ENCODE results near the gene GSKIP. TPM values are rescaled to one million over a fixed set of nuclear protein-coding genes. Genes with fewer than 3 reads are reported as not detected.
"Not testable (repeated sequence)": the region's sequence is repeated elsewhere in the genome, so short reads cannot be mapped to it uniquely, and the experiment has no call there.

The GSKIP gene
- 16.4 TPM for total RNA-seq

GRCh38 chr14:96362965-96363750, at the start of gene GSKIP, which contains the start of gene ATG2B:
GSKIP (plus strand) TSS chr14:96363526; CDS start chr14:96382248, 18,722 bp downstream.
ATG2B (minus strand) TSS chr14:96363341; CDS start chr14:96362976, 365 bp downstream.
- intact Hi-C loops (cut with DNase I) = no loop called here
- peak; percentile 99 for ATAC-seq
- DNase-seq (ENCODE audit: low spot score) = peak; percentile 97

- ATAC-seq (no peak), DNase-seq (ENCODE audit: low spot score) (no peak)
- intact Hi-C loops (cut with DNase I) = no loop called here
Measured at GRCh38 chr14:96316087-96316486, 47.2 kb upstream of the GSKIP start.

DNA sequence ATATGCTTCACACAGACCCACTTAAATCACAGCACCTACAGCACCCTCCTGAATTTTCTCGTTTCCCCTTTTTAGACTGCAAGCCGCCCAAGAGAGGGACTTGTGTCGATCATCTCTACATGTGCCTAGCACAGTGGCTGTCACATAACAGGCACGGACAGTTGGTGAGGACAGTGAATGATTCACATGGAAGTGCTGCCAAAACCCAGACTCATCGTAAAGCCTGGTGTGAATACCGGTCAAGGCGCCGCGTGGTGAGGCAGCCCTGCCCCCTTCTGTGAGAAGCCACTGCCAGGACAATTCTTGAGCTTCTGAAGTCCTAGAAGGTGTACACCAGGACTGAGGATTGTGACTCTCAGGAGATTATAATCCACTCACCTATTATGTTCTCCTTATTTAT, 44.5 kb upstream of the GSKIP start:
- no peak for ATAC-seq
- DNase-seq (ENCODE audit: low spot score) = no peak
- intact Hi-C loops (cut with DNase I) = no loop called here

DNA sequence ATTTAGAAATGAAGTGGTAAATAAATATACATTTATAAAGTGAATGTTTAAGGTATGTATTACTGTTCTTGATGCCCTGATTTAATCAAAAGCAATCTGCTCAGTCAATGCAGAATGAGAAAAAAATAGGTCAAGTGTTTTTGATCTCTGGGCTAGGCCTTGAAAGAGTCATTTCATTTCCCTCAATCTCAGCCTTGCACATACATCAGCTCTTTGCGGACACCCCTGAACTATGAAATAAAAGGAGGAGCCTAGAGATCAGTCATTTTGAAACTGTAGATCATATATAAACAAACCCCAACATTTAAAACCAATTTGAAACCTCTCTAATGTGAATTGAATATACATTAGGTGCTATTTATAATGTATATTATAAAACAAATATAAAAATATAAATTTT, 42.7 kb upstream of the GSKIP start:
- DNase-seq (ENCODE audit: low spot score) = no peak
- intact Hi-C loops (cut with DNase I) = no loop called here
- no peak for ATAC-seq

- intact Hi-C loops (cut with DNase I) = no loop called here
- ATAC-seq = no peak
Measured at GRCh38 chr14:96324219-96324618, 39.1 kb upstream of the GSKIP start.

DNA sequence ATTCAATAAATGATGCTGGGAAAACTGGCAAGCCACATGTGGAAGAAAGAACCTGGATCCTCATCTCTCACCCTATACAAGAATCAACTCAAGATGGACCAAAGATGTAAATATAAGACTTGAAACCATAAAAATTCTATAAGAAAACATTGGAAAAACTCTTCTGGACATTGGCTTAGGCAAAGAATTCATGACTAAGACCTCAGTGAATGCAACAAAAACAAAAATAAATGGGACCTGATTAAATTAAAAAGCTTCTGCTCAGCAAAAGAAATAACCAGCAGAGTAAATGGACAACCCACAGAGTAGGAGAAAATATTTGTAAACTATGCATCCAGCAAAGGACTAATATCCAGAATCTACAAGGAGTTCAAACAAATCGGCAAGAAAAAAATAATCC, 24.8 kb upstream of the GSKIP start:
- DNase-seq (ENCODE audit: low spot score) (no peak), ATAC-seq (no peak)
- intact Hi-C loops (cut with DNase I) = no loop called here

More at GRCh38 chr14:96324219-96324618, 39.1 kb upstream of the GSKIP start:
- DNase-seq (ENCODE audit: low spot score) = no peak

DNA sequence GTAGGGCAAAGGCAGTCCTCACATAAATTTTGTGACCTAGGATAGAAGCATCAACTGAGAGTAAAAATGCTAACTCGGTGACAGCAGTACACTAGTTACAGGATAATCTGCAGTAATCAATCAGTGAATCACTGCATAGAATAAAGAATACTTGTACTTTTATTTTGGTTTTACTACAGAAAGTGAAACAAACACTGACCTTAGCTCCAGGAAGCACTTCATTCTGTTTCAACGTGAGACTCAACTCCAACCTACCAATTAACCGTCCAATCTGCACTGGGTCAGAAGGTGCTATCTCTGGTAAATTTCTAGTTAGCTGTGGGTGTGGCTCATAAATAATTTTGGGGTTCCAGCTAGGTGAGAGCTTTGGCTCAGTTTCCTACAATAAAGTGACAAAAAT, 22.0 kb upstream of the GSKIP start:
- intact Hi-C loops (cut with DNase I) = no loop called here
- ATAC-seq = no peak
- DNase-seq (ENCODE audit: low spot score) = no peak

DNA sequence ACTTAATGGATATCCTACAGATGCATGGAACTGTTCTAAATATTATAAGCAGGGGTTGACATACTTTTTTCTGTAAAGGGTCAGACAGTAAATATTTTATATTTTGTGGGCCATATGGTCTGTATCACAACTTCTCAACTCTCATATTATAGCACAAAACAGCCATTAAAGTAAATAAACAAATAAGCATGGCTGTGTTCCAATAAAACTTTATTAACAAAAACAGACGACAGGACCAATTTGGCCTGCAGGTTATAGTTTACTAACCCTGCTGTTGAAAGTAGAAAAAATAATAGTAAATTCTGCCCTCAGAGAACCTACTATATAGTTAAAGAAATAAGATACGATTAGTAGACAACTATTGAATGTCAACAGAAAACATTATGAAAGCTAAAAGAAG, 17.7 kb upstream of the GSKIP start:
- no peak for ATAC-seq
- no peak for DNase-seq (ENCODE audit: low spot score)
- intact Hi-C loops (cut with DNase I) = no loop called here

GRCh38 chr14:96347957-96348356, 15.4 kb upstream of the GSKIP start:
- DNase-seq (ENCODE audit: low spot score); intact Hi-C loops (cut with DNase I): not testable (repeated sequence)

DNA sequence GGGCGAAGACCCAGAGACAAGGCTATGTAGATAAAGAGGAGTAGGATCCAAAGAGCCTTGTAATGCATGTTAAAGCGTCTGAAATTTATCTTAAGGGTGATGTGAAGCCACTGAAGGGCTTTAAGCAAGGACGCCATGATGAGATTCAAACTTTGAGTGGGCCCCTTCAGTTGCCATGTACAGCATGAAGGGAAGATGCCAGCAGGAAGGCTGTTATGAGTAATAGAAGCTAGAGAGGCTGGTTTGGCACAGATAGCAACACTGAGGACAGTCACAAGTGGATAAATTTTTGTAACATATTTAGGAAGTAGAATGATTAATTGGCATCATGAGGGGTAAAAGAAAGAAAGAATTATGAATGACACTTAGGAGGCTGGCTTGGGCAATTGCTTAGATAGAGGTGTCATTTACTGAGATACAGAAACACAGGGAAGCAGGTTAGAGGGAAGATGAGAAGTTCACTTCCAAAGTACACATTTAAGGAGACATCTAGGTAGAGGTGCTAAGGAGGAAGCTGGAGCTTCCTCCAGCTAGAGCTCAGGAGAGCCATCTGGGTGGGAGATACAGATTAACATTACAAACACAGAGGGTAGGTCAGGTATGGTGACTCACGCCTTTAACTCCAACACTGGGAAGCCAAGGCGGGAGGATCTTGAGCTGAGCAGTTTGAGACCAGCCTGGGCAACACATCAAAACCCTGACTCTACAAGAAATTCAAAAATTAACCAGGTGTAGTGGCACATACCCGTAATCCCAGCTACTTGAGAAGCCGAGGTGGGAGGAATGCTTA, 13.8 kb upstream of the GSKIP start:
- ATAC-seq (no peak), DNase-seq (ENCODE audit: low spot score) (no peak)
- intact Hi-C loops (cut with DNase I) = no loop called here

More at GRCh38 chr14:96347957-96348356, 15.4 kb upstream of the GSKIP start:
- ATAC-seq = not testable (repeated sequence)

- no peak for DNase-seq (ENCODE audit: low spot score)
- no peak for ATAC-seq
- intact Hi-C loops (cut with DNase I) = no loop called here
Measured at GRCh38 chr14:96351986-96352385, 11.3 kb upstream of the GSKIP start.

DNA sequence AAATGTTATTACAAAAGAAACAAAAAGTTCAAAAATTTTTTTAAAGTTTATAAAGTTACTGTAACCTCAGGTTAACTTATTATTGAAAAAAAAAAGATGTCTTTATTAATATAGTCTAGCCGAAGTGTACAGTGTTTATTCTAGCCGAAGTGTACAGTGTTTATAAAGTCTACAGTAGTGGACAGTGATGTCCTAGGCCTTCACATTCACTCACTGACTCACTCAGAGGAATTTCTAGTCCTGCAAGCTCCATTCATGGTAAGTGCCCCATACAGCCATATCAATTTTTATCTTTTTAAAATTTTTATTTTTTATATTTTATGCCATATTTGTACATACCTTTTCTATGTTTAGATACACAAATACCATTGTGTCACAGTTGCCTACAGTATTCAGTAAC, 10.6 kb upstream of the GSKIP start:
- no peak for ATAC-seq
- intact Hi-C loops (cut with DNase I) = no loop called here
- DNase-seq (ENCODE audit: low spot score) = no peak

DNA sequence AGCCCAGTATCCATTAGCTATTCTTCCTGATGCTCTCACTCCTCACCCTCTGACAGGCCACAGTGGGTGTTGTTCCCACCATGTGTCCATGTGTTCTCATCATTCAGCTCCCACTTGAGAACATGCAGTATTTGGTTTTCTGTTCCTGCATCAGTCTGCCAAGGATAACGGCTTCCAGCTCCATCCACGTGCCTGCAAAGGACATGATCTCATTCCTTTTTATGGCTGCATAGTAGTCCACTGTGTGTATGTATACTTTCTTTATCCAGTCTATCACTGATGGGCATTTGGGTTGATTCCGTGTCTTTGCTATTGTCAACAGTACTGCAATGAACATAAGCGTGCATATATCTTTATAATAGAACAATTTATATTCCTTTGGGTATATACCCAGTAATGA, 9.1 kb upstream of the GSKIP start:
- no peak for ATAC-seq
- intact Hi-C loops (cut with DNase I) = no loop called here
- no peak for DNase-seq (ENCODE audit: low spot score)

GRCh38 chr14:96357216-96357615, 6.1 kb upstream of the GSKIP start:
- intact Hi-C loops (cut with DNase I) = no loop called here
- DNase-seq (ENCODE audit: low spot score) = no peak
- ATAC-seq = no peak

GRCh38 chr14:96359959-96360358, 3.4 kb upstream of the GSKIP start:
- no peak for DNase-seq (ENCODE audit: low spot score)
- no peak for ATAC-seq
- intact Hi-C loops (cut with DNase I) = no loop called here

GRCh38 chr14:96362071-96362964, 1.0 kb upstream of the GSKIP start:
- ATAC-seq (peak; percentile 25), DNase-seq (ENCODE audit: low spot score) (no peak)
- intact Hi-C loops (cut with DNase I) = no loop called here

- DNase-seq (ENCODE audit: low spot score) (peak; percentile 64), ATAC-seq (no peak)
- intact Hi-C loops (cut with DNase I) = no loop called here
Measured at GRCh38 chr14:96363751-96364336, 518 bp downstream of the GSKIP start.

- intact Hi-C loops (cut with DNase I) = no loop called here
- ATAC-seq = no peak
- no peak for DNase-seq (ENCODE audit: low spot score)
Measured at GRCh38 chr14:96364962-96365361, 1.6 kb downstream of the GSKIP start.

- no peak for ATAC-seq
- no peak for DNase-seq (ENCODE audit: low spot score)
- intact Hi-C loops (cut with DNase I) = no loop called here
Measured at GRCh38 chr14:96368534-96368933, 5.2 kb downstream of the GSKIP start.
